Upper lobe of left lung (tissue), 6 donors: Measurements from ENCODE around the gene MT1E. TPM values are rescaled to one million over a fixed set of nuclear protein-coding genes. Genes with fewer than 3 reads are reported as not detected.

Experiments used
- ATAC-seq, 2 donors: fragments of 200-7000 bp; cut with Tn5 transposase; one replicate each; pipeline ENCODE4 v1.9.1; 2022; ENCODE audit warnings: mild to moderate bottlenecking in 2 of 2, moderate library complexity in 2 of 2; ENCODE audit not compliant: low FRiP score in 2 of 2
- DNase-seq, 2 donors: peaks; one replicate each; pipeline ENCODE4 v3.0.0-alpha.2; 2019 to 2020
- H3K27ac ChIP-seq, 4 donors: fragments of 200-600 bp; sonication (generic); one replicate each; pipeline ENCODE4 v1.5.1; 2016 to 2019
- H3K27me3 ChIP-seq, 4 donors: fragments of 200-600 bp; sonication (generic); one replicate each; pipeline ENCODE4 v1.5.1; 2017 to 2019
- H3K36me3 ChIP-seq, 4 donors: fragments of 200-600 bp; sonication (generic); one replicate each; pipeline ENCODE4 v1.5.1; 2016 to 2019
- H3K4me1 ChIP-seq, 4 donors: fragments of 200-600 bp; sonication (generic); one replicate each; pipeline ENCODE4 v1.5.1; 2018 to 2019
- H3K4me3 ChIP-seq, 4 donors: fragments of 200-600 bp; sonication (generic); one replicate each; pipeline ENCODE4 v1.5.1; 2017 to 2019; ENCODE audit warnings: mild to moderate bottlenecking in 2 of 4, moderate library complexity in 1 of 4
- H3K9me3 ChIP-seq, 4 donors: fragments of 200-600 bp; sonication (generic); one replicate each; pipeline ENCODE4 v1.5.1; 2018 to 2019
- EP300 ChIP-seq, 4 donors: sonication (generic); formaldehyde crosslinking; IDR thresholded peaks; one replicate each; pipeline ENCODE4 v1.5.1; 2017; ENCODE audit warnings: antibody characterized with exemption in 4 of 4, control low read depth in 2 of 4
- POLR2A ChIP-seq, 4 donors: fragments of 450-650 bp; IDR thresholded peaks; one replicate each; pipeline ENCODE4 v1.5.1; 2016 to 2017; ENCODE audit warnings: antibody characterized with exemption in 4 of 4, mild to moderate bottlenecking in 2 of 4
- POLR2AphosphoS5 ChIP-seq, 2 donors: sonication (generic); formaldehyde crosslinking; IDR thresholded peaks; one replicate each; pipeline ENCODE4 v1.5.1; 2017; ENCODE audit warnings: antibody characterized with exemption in 2 of 2
- whole genome bisulfite sequencing, 2 donors: methylation state at CpG; one replicate each; pipeline ENCODE4 v1.1.5; 2017 to 2018; 5-methylcytosine and 5-hydroxymethylcytosine counted together
- total RNA-seq, 6 donors: library from RNA; depleted of rRNA in 4 of 6; stranded (reverse); fragments of >200 nt in 4 of 6; gene quantifications; one replicate each; pipeline versions ENCODE4 v1.1.0 to v1.2.1, GENCODE V29; 2016 to 2021
- TF ChIP-seq, protein P1 (sequence below), 6 experiments: fragments of 450-650 bp in 4 of 6; fragments of 200-600 bp in 2 of 6; sonication (generic) in 2 of 6; IDR thresholded peaks; one replicate each; pipeline ENCODE4 v1.5.1; 2016 to 2019; ENCODE audit warnings: antibody characterized with exemption in 6 of 6
- donor health status: DM: no; HTN: no; CAD: no; lungs with moderate emphysema.
- donor health status: DM: no; HTN: yes; CAD: no; lungs with severe emphysema.

MT1E gene
- total RNA-seq, 6 donors from 2014 or later, result 72.3 to 546 (median 187) TPM

DNA sequence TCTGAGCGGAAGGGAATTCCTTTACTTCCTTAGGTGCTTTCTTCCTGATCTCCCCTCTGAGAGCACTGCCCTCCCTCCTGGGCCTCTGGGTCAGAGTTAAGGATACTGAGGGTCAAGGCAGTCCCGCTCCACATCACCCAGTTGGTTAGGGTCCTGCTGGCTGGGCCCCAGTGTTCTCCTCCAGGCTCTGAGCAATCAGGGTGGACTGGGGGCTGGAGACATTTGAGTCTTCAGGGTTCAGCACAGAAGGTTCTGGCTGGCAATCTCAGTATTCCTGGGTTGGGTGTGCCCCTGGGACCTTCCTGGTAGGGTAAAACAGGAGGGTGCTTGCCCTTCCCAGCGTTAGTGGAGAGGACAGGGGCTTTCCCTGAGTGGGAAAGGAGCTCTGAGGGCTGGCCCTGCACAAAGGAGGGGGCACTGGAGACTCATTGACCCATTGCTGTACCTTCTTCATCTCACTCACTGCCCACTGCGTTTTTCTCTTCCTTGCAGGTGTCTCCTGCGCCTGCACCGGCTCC is 7.3 kb downstream of the MT1E start:
- Histone ChIP-seq H3K9me3 (no peaks in the 10 kb centered on the region), H3K27me3 (peaks cover 0 to 11% (median 4%) of the 10 kb centered on the region in 4 donors), H3K36me3 (no peaks in the 10 kb centered on the region), H3K4me1 (peaks cover 10 to 36% (median 15%) of the 10 kb centered on the region in 4 donors), H3K4me3 (peak overlapping the region; percentile 12 to 57 (median 50)), H3K27ac (peak overlapping the region; percentile 82 to 92 (median 87))
- 41 to 53% methylated on average over 5 to 6 of the region's 6 CpGs for WGBS, 2 donors
- ATAC-seq, result peak in 1 of 2 donors; percentile 2
- TF ChIP-seq POLR2AphosphoS5 (IDR thresholded peaks at IDR 0.05) (no peak), EP300 (IDR thresholded peaks at IDR 0.05) (peak in 2 of 4 donors; percentile 3 to 36), POLR2A (IDR thresholded peaks at IDR 0.05) (no peak)
- TF ChIP-seq, protein P1, sequence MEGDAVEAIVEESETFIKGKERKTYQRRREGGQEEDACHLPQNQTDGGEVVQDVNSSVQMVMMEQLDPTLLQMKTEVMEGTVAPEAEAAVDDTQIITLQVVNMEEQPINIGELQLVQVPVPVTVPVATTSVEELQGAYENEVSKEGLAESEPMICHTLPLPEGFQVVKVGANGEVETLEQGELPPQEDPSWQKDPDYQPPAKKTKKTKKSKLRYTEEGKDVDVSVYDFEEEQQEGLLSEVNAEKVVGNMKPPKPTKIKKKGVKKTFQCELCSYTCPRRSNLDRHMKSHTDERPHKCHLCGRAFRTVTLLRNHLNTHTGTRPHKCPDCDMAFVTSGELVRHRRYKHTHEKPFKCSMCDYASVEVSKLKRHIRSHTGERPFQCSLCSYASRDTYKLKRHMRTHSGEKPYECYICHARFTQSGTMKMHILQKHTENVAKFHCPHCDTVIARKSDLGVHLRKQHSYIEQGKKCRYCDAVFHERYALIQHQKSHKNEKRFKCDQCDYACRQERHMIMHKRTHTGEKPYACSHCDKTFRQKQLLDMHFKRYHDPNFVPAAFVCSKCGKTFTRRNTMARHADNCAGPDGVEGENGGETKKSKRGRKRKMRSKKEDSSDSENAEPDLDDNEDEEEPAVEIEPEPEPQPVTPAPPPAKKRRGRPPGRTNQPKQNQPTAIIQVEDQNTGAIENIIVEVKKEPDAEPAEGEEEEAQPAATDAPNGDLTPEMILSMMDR (IDR thresholded peaks at IDR 0.05), result no peak
- no peak for DNase-seq

DNA sequence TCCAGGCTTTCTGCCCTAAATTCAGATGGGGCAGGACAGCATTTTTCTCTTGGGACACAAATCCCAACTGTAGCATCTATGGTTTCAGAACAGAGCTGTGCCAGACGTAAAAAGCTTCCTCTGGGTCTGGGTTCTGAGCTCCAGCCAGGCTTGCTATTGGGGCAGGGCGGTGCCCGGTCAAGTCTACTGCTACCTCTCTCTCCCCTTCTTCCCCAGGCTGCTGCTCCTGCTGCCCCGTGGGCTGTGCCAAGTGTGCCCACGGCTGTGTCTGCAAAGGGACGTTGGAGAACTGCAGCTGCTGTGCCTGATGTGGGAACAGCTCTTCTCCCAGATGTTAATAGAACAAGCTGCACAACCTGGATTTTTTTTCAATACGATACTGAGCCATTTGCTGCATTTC is 8.0 kb downstream of the MT1E start:
- H3K27me3 ChIP-seq, result peaks cover 0 to 15% (median 5%) of the 10 kb centered on the region in 4 donors
- 55 to 71% methylated on average over 3 to 7 of the region's 7 CpGs for WGBS, 2 donors
- no peaks in the 10 kb centered on the region for H3K9me3 ChIP-seq
- DNase-seq (no peak), ATAC-seq (no peak)
- TF ChIP-seq POLR2AphosphoS5 (IDR thresholded peaks at IDR 0.05) (no peak), EP300 (IDR thresholded peaks at IDR 0.05) (no peak), POLR2A (IDR thresholded peaks at IDR 0.05) (no peak)
- TF ChIP-seq, protein P1 (IDR thresholded peaks at IDR 0.05), result no peak
- H3K36me3 ChIP-seq, result no peaks in the 10 kb centered on the region
- H3K27ac ChIP-seq, result peak overlapping the region; percentile 82 to 92 (median 87)
- H3K4me1 ChIP-seq, result peaks cover 15 to 43% (median 19%) of the 10 kb centered on the region in 4 donors
- peak overlapping the region in 3 of 4 donors; percentile 45 to 57 (median 56) for H3K4me3 ChIP-seq

DNA sequence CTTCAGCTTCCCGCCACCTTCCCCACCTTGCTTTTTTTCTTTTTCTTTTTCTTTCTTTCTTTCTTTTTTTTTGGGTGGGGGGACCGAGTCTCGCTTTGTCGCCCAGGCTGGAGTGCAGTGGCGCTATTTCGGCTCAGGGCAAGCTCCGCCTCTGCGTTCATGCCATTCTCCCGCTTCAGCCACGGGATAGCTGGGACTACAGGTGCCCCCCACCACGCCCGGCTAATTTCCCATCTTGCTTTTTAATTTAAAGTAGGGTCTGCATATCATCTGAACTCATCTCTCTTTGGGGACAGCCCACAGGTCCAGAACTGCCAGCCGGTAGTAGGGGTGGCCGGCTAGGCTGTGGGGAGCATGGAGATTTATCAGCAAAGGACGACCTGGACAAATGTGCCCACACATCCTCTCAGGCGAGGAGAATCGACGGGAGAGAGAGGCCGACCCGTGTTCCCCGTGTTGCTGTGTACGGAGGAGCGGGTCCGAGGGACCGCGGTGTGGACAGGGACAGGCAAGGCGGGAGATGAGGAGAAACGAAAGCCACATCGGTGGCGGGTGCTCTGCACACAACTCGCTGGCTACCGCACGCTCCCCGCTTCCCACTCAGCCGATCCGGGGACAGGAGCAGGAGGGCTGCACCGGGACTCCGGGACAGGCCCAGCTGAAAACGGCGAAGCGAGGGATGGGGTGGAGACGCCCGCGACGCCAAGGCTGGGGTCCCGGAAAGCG is 9.3 kb downstream of the MT1E start:
- Histone ChIP-seq H3K27ac (peak overlapping the region in 1 of 4 donors; percentile 92), H3K4me1 (peaks cover 16 to 50% (median 28%) of the 10 kb centered on the region in 4 donors), H3K9me3 (no peaks in the 10 kb centered on the region), H3K4me3 (peak overlapping the region; percentile 6 to 56 (median 29)), H3K36me3 (no peaks in the 10 kb centered on the region), H3K27me3 (peaks cover 0 to 18% (median 5%) of the 10 kb centered on the region in 4 donors)
- DNase-seq (no peak), ATAC-seq (no peak)
- TF ChIP-seq EP300 (IDR thresholded peaks at IDR 0.05) (no peak), POLR2AphosphoS5 (IDR thresholded peaks at IDR 0.05) (no peak), POLR2A (IDR thresholded peaks at IDR 0.05) (no peak)
- TF ChIP-seq, protein P1 (IDR thresholded peaks at IDR 0.05), result no peak
- WGBS, 2 donors, result 51 to 58% methylated on average over 42 to 47 of the region's 47 CpGs

DNA sequence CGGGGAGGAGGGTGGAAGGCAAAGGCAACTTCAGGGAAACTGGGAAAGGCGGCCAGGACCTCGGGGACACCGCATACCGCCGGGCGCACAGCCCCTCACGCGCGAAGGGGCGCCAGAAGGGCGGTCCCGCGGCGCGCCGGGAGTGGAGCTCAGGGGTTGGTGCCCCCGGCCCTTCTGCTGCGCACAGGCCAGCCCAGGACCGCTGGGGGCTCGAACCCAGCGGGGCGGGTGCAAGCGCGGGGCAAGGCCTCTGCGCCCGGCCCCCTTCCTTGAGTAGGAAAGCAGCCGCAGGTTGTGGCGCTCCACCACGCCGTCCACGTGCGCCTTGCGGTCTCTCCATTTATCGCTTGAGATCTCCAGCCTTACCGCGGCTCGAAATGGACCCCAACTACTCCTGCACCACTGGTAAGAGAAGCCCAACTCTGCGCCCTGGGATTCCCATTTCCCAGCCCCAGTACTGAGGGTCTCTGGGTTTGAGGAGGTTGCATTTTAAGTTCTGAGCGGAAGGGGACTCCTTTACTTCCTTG is 9.9 kb downstream of the MT1E start:
- ATAC-seq, result no peak
- H3K36me3 ChIP-seq, result no peaks in the 10 kb centered on the region
- H3K4me3 ChIP-seq, result peak overlapping the region in 2 of 4 donors; percentile 13 to 56
- peaks cover 16 to 50% (median 28%) of the 10 kb centered on the region in 4 donors for H3K4me1 ChIP-seq
- H3K27me3 ChIP-seq, result peaks cover 0 to 18% (median 5%) of the 10 kb centered on the region in 4 donors
- no peak overlapping the region for H3K27ac ChIP-seq
- WGBS, 2 donors, result 31 to 60% methylated on average over 19 to 21 of the region's 40 CpGs
- TF ChIP-seq POLR2AphosphoS5 (IDR thresholded peaks at IDR 0.05) (no peak), POLR2A (IDR thresholded peaks at IDR 0.05) (no peak), EP300 (IDR thresholded peaks at IDR 0.05) (no peak)
- TF ChIP-seq, protein P1 (IDR thresholded peaks at IDR 0.05), result no peak
- DNase-seq, result peak in 1 of 2 donors; percentile 85
- no peaks in the 10 kb centered on the region for H3K9me3 ChIP-seq
